ENCODE measurements around the gene PHYHIPL.
"Not testable (repeated sequence)": the region's sequence is repeated elsewhere in the genome, so short reads cannot be mapped to it uniquely, and the experiment has no call there.

Gene PHYHIPL

DNA sequence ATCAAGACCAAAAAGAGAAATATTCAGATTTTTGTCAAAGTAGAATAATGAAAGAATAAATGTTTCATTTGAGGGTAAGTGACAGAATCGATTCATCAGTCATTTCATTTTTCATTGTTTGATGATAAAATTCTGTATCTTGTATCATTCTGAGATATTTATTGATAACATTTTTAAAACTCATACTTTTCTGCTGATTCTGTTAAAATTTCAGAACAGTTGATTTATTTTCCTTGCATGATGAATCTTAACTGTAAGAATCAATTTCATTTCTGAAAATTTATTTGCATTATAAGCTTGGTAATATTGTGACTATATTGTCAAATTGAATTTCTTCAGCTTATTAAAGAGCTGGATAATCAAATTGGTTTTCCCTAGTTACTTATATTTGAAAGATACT is 13.9 kb downstream of the PHYHIPL start:
- FAIRE-seq = no peak

DNA sequence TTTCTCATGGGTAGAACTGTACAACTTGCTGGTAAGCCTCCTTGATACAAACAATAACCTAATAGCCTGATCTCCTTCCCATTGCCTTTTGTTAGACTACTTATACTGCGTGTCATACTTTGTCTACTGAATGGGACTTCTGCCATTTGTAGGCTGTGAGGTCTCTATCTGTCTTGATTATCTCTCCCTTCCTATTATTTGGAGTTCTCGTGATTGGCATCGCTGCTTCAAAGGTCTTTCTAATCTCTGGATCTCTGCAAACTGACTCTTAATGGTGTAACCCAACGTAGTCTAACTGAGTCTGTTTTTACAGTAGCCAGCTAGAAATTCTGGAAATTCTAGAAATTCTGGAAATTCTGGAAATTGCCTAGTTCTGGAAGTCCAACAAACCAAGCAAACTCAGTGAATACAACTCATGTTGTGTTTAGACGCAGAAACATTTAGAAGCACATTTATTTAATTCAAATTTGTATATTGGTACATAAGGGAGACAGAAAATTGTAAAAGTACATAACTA is 29.8 kb downstream of the PHYHIPL start:
- FAIRE-seq (no peak), DNase-seq (ENCODE audit: low spot score) (no peak)

More for the DNA sequence above, 13.9 kb downstream of the PHYHIPL start:
- DNase-seq (ENCODE audit: low spot score) = no peak

DNA sequence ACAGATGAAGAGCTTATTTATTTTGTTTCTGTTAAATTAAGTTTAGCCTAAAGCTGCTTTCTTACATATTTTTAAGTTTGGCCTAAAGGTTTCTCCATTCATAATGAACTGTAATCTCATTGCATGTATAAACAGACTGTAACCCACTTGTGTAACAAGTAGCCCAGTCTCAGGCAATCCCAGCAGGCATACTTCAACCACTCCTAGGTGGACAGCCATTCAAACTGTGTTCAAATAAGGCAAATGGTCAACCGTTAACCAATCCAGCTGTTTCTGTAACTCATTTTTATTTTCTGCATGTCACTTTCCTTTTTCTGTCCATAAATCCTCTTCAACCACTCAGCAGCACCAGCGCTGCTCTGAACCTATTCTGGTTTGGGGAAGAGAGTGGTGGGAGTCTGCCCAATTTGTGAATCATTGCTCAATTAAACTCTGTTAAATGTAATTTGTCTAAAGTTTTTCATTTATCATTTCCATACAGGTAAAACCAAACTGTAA is 35.9 kb downstream of the PHYHIPL start:
- DNase-seq (ENCODE audit: low spot score) (no peak), FAIRE-seq (no peak)

DNA sequence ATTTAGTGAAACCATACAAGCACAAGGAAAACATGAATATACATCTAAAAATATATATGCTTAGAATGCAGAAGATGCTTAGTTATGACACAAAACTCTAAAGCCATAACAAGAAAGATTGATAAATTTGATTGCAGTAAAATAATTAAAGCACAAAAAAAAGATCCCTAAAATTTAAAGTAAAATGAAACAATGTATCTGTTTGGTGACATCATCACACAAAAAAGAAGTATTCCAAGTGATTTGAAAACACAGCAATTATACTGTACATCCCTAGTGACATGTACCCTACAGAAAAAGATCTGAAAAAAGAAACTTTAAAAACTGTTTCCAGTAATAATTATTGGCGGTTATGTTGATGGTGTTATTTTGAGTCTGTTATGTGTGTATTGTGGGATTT is 37.7 kb downstream of the PHYHIPL start:
- no peak for FAIRE-seq
- DNase-seq (ENCODE audit: low spot score) = no peak

DNA sequence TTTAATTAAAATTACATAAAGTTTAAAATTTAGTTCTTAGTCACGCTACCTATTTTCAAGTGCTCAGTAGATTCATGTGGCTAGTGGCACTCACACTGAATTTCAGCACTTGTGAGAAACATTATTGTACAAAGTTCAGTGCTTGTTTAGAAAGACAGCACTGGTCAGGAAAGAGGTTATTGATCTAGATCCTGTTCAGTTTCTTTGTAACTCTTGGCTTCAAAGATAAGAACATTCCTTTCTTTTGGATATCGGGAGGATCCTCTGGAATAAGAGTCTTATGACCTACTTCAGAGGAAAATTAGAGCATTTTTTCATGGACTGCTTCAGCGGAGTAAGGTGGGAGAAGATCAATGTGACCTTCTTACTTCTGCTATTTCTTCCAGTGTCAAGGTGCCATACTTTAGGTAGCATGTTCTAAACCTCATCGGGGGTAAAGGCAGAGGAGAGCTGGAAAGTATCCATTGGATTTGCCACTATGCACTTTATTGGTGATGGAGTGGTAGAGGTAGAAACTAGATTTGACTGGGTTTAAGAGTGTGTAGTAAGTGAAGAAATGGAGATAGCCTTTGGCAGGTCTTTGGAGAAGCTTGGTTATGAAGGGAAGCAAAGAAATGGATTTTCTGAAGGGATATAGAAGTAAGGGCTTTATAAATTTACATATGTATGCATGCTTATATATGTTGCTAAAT is 39.9 kb downstream of the PHYHIPL start:
- no peak for FAIRE-seq

DNA sequence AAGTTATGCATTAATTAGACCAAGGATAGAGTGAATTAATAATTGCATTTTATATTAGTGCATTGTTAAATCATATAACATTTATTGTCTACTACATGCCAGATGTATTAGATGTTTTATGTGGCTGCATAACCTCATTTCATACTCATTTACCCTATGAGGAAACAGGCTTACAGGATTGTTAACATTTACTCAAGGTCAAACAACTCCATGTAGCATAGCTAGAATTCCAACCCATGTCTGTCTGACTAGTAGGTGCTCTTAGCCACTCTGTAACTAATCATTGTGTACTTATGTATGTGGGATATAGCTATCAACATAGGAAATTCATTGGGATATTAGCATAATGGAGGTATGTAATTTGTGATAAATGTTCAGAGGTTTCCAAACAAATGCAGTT is 46.3 kb downstream of the PHYHIPL start:
- DNase-seq (ENCODE audit: low spot score) (no peak), FAIRE-seq (no peak)

More for the DNA sequence above, 39.9 kb downstream of the PHYHIPL start:
- no peak for DNase-seq (ENCODE audit: low spot score)

DNA sequence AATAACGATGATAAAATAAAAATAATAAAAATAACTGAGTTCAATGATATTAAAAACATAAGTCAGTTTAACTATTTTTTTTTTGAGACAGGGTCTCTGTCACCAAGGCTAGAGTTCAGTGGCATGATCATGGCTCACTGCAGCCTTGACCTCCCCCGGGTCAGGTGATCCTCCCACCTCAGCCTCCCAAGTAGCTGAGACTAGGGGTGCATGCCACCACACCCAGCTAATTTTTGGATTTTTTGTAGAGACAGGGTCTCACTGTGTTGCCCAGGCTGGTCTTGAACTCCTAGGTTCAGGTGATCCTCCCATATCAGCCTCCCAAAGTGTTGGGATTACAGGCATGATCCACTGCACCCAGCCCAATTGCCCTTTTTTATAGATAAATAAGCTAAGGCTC is 47.2 kb downstream of the PHYHIPL start:
- not testable (repeated sequence) for DNase-seq (ENCODE audit: low spot score); FAIRE-seq

DNA sequence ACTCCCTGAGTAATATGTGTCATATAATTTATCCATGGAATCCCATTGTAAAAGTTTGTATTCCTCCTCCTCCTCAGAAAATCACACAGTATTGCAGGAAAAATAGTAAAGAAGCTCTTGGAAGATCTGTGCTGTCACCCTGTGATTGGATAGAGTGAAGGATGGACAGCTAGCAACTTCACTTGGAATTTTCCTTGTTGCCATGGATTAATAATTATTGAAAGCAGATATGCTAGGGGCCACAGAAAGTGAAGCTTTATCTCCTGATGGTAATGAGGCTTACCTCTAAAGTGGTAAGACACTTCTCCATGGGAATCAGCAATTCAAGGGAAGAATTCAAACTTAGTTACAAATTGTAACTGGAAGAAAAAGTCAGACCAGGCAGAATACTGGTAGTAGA is 48.8 kb downstream of the PHYHIPL start:
- DNase-seq (ENCODE audit: low spot score) (no peak), FAIRE-seq (no peak)

DNA sequence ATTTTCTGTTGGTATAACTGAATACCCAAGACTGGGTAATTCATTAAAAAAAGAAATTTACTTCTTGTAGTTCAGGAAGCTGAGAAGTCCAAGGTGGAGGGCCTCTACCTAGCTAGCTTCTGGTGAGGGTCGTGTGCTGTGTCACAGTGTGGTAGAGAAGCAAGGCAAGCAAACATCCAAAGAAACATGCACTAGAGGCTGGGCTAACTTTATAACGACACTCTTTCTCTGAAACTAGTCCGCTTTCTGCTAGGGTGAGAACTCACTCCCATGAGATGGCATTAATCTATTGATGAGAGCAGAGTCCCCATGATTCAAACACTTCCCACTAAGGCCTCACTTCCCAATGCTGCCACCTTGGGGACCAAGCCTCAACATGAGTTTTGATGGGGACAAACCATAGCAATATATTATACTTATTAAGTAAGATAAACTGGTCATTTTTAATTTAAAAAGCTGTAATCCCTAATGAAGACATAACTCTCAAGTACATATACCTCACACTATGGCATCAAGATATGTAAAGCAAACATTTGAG is 50.8 kb downstream of the PHYHIPL start:
- DNase-seq (ENCODE audit: low spot score) = no peak
- no peak for FAIRE-seq

DNA sequence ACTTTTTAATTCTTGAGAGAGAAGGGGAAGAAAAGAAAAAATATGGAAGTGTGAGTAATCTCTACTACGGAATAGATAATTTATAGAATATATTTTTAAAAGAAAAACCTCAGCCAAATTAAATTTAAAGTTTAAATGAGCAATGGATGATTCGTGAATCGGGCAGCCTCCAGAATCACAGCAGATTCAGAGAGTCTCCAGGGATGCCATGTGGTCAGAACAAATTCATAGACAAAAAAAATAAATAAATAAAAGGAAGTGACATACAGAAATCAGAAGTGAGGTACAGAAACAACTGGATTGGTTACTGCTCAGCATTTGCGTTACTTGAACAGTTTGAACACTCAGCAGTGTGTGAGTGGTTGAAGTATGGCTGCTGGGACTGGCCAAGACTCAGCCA is 53.0 kb downstream of the PHYHIPL start:
- FAIRE-seq (no peak), DNase-seq (ENCODE audit: low spot score) (no peak)

DNA sequence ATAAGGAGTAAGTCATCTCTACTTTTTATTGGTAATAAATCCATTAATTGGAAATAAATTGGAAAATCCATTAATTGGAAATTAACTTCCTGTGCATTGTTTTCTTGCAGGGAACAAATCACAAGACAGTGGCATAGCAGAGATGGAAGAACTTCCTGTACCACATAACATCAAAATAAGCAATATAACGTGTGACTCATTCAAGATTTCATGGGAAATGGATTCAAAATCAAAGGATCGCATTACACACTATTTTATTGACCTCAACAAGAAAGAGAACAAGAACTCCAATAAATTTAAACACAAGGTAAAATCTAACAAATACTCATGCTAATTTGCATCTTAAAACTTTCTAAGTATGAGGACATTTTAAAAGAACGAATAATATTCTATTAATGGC is 57.8 kb downstream of the PHYHIPL start:
- FAIRE-seq (no peak), DNase-seq (ENCODE audit: low spot score) (no peak)

DNA sequence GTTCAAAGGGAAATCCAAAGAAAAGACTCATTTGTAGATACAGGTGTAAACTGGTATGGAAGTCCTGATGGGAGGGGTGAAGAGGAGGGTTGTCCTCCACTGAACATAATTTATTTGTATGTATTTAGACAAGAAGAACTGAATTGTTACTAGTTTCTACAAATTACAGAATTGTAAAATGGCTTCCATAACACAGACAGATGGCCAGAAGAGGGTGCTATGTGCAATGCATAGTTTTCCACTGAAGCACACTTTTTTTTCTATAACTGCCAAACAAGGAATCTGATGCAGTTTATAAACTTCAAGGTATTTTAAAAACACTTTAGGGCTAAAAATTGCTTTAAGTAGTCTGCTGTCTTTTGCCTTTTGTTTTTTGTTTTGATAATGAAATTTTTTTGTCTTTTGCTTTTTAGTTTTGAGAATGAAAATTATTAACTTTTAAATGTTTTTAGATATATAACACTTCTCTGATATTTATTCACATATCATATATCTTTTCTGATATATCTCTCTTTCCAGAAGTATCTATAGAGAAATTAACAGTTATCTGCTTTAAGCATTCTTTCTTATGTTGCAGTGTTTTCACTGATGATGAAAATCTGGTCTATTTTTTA is 58.5 kb downstream of the PHYHIPL start:
- peak; percentile 25 for DNase-seq (ENCODE audit: low spot score)
- peak; percentile 76 for FAIRE-seq

DNA sequence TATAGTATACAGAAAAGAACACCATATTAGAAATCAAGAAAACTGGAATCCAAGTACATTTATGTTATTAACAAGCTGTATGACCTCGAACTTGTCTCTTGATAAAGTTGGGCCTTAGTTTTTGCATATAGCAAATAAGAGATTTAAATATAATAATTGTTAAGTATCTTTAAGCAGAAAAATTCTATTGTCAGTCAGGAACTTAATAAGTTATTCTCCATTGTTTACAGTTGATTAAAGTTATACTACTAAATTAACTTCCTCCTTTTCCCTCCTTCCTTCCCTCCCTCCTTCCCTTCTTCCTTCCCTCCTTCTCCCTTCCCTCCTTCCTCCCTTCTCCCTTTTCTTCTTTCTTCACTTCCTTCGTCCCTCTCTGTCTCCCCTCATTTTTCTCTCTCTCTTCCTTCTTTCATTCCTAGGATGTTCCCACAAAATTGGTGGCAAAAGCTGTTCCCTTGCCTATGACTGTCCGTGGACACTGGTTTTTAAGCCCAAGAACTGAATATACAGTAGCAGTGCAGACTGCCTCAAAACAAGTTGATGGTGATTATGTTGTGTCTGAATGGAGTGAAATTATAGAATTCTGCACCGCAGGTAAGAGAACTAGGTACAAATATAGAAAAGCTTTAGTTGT is 59.7 kb downstream of the PHYHIPL start:
- no peak for DNase-seq (ENCODE audit: low spot score)
- no peak for FAIRE-seq

DNA sequence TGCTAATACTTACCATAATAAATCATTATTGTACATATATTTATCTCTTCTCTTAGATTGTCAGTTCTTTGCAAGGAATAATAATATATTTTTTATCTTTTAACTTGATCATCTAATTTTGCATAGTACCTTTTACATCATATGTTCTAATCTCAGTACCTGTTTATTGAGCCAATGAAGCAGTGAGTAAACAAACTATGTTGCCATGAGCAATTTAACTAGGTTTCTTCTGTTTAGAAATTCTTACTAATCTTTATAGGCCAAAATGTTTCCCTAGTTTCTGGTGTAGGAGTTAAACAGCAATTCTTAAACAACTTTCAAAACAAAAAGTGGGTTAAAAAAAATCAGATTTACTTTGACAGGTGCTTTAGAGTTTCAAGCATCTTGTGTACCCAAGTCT is 61.3 kb downstream of the PHYHIPL start:
- FAIRE-seq (no peak), DNase-seq (ENCODE audit: low spot score) (no peak)

DNA sequence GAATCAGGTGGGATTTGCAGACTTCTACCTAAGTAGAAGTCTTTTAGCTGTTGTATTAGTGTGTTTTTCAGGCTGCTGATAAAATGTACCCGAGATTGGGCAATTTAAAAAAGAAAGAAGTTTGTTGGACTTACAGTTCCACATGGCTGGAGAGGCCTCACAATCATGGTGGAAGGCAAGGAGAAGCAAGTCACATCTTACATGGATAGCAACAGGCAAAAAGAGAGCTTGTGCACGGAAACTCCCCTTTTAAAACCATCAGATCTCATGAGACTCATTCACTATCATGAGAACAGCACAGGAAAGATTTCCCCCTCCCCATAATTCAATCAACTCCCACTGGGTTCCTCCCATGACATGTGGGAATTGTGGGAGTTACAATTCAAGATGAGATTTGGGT is 62.7 kb downstream of the PHYHIPL start:
- DNase-seq (ENCODE audit: low spot score); FAIRE-seq: not testable (repeated sequence)

DNA sequence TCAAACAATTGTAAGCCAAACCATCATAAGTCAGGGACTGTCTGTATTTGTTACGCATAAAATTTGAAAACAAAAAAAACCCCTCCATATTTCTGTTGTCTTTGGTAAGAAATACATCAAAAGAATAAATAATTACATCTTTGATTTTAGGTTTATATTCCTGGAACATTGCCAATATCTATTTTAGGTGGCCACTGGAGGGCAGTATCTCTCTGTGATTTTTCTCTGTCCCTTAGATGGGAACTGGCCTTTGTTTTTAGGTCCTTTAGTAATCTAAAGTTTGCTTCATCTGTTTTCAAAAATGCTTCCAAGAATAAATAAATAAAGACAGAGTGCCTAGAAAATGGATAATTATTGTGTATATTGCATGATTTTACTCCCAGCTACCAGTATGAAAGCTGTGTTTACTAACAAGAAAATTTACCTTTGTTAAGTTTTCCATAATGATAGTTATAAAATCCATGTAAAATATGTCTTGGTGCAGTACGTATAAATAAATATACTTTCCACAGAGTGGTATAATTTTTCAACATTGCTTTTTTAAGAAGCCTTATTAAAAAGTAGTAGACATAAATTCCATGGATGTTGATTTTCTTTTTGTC is 64.2 kb downstream of the PHYHIPL start:
- peak; percentile 20 for DNase-seq (ENCODE audit: low spot score)
- peak; percentile 85 for FAIRE-seq

DNA sequence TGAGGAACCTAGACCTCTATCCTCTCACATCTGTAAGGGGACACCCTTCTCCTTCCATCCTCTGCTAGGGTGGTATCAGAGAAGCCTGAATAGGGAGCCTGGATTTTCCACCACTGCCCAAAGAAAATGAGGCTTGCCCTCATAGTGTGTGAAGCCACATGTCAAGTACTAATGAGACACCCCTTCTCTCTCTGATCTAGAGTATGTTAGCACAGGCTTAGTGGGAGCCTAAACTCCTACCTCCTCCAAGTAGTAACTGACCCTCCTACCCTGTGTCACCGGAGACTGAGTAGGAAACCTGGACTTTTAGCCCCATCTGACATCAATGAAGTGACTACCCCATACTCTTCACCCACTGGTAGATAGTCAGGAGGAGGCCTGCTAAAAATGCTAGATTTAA is 65.6 kb downstream of the PHYHIPL start:
- DNase-seq (ENCODE audit: low spot score) = no peak
- no peak for FAIRE-seq

DNA sequence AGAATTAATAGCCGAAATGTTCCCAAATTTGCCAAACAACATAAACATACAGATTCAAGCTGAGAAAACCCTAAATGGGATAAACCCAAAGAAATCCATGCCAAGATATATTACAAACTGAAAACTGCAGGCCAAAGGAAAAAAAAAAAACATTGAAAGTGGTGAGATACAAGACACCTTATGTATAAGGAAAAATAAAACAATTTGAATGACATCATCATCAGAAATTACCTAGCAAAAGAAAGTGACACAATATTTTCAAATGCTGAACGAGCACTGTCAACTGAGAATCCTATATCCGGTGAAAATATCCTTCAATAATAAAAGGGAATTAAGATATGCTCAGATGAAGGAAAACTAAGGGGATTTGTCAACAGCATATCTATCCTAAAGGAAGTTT is 66.5 kb downstream of the PHYHIPL start:
- DNase-seq (ENCODE audit: low spot score) = no peak
- no peak for FAIRE-seq

DNA sequence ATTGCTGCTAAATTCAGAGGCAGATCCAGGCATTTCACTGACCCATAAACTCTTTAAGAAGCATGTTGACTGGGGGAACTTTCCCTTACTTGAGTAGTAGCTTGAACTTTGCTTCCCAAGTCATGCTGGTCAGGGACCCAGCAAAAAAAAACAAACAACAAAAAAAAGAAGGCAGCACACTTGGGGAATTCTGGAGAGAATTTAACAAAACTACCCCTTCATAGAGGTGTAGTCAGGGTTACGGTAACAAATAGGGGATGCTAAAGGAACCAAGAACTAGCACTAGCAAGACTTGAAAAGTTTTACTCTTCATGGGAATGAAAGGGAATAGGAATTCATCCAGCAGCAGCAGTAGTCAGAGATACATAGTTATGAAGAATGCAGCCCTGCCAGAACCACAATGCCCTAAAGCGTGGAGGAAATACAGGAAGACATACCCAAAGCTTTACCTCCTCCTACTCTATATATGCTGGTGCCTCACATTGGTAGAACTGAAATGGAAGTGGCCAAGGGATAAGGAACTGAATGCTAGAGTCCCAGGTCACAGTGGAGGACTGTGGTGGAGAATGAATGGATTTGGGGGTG is 67.3 kb downstream of the PHYHIPL start:
- FAIRE-seq (no peak), DNase-seq (ENCODE audit: low spot score) (no peak)

DNA sequence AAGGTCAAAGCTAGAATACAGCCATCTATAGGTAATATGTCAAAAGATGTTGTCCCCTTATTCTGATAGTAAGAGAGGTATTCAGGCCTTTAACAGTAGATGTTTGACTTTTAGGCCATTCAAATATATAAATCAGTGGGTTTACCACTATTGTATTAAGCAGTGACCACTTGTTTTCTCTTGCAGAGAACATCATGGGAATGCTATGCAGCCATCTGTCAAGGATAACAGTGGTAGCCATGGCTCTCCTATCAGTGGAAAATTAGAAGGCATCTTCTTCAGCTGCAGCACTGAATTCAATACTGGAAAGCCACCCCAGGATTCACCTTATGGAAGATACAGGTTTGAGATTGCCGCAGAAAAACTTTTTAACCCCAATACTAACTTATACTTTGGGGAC is 68.4 kb downstream of the PHYHIPL start:
- no peak for DNase-seq (ENCODE audit: low spot score)
- FAIRE-seq = no peak

DNA sequence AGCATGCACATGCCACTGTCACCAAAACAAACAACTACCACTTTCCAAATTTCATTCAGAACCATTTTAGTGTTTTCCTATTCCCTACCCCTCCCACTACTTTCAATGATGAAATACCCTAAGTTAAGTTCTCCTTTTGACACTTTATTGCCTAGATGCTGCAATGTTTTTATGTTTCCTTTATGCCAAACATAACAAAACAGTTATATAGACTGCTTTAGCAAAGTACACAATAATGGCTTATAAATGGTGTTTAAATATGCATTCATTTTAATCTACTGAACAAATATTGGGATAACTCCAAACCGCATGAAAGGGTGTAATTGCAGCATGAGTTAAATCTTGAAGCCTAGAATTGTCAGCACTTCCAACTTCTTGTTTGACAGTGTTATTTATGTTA is 69.2 kb downstream of the PHYHIPL start:
- FAIRE-seq = no peak
- no peak for DNase-seq (ENCODE audit: low spot score)
